ENCODE results near the gene MRPL1.
"Not testable (repeated sequence)": the region's sequence is repeated elsewhere in the genome, so short reads cannot be mapped to it uniquely, and the experiment has no call there.

The MRPL1 gene

DNA sequence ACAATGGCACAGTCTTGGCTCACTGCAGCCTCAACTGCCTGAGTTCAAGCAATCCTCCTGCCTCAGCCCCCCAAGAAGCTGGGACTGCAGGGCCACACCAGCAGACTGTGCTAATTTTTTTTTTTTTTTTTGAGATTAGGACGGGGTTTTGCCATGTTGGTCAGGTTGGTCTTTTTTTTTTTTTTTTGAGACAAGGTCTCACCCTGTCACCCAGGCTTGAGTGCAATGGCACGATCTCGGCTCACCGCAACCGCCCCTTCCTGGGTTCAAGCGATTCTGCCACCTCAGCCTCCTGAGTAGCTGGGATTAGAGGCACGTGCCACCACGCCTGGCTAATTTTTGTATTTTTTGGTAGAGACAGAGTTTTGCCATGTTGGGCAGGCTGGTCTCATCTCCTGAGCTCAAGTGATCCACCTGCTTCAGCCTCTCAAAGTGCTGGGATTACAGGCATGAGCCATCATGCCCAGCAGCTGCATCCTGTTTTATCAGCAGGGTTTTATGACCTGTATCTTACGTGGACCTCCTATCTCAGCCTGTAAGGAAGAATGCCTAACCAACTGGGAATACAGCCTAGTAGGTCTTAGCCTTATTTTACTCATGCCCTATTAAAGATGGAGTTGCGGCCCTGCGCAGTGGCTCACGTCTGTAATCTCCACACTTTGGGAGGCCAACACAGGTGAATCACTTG, 13.2 kb upstream of the MRPL1 start:
- no peak for DNase-seq
- ATAC-seq: no peak

DNA sequence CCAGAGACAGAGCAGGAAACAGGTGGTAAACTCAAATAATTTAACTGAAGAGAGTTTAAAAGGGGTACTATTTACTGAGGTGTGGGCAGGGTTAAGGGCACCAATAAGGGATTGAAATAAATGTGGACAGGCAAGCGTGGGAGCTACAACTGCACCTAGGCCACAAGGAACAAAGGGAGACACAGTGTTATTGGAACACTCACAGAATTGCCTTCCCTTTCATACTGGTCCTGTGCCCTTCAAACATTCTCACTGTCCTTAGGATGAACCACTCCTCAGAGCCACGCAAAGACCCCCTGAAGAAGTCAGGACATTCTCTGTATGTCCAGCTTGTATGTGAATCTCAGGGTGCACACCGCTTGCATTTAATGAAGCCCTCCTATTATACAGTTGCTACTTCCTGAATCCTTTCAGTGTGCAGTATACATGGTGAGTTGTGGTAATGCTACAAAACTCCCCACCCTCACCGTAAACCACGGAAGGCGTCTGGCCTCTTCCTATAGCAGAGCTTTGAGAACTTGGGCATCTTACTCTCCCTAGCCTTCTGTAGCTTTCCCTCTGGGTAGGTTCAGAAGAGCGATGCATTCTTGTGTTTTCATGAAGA, 9.6 kb upstream of the MRPL1 start:
- DNase-seq: peak; percentile 65

DNA sequence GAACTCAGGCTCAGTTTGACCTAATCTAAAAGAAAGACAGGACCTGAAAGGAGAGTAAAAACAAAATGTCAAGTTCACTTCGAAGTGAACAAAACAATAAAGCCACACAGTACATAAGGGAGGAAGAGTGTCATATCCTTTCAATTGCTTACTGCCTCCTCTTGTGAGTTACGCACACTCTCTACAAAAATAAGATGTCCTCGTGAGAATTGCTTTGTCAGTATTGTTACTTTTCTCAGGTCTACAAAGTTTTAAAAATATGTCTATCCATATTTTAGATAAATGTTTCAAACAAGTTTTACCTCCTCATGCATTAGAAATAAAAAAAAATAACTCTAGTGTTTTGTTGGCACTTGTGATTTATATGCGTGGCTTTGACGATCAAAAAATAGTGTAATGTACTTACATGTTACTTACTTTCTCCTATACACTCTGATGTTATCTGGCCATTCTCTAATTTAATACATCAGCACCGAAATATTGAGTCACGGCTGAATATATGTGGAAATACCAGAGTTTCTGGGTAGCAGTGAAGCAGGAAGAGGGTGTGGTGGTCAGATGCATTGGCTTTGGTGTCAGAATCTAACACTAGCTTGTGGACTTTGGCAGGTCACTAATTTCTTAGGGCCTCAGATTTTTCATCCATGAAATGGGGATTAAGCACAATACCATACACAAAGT, 8.1 kb upstream of the MRPL1 start:
- peak; percentile 24 for DNase-seq

More for the DNA sequence above, 9.6 kb upstream of the MRPL1 start:
- ATAC-seq: peak; percentile 94

DNA sequence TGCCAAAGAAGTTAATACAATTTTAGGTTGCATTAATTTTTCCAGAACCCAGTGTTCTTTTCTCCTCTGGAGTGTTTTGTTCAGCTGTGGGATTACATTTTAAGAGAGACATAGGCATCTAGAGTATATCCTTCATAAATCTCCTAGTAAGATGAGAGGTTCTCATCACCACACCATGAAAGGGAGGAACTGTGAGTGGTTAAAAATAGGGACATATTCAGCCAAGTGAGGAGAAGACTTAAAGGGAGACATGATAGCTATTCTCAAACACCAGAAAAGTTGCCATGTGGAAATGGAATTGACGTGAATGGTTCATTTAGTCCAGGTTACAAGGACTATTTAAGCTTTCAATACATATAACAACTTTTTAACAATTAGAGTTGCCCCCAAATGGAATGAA, 6.5 kb upstream of the MRPL1 start:
- ATAC-seq (no peak), DNase-seq (no peak)

More for the DNA sequence above, 8.1 kb upstream of the MRPL1 start:
- ATAC-seq: peak; percentile 62

DNA sequence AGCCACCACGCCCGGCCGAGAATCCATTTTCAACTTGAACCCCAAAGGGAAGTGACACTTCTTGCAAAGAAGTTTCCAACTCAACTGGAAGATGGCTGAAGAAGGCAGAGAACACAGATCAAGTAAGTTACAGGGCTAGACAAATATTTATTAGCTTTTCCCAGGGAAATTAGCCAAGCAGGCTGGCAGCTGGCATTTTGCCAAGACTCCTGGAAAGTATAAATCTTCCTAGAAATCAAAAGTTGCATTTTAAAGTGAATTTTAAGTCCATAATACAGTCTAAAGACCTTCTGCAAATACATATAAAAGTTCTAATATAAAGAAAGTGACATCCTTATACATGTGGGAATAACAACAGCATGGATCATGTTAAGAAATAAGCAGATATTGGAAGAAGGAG, 3.4 kb upstream of the MRPL1 start:
- no peak for ATAC-seq

DNA sequence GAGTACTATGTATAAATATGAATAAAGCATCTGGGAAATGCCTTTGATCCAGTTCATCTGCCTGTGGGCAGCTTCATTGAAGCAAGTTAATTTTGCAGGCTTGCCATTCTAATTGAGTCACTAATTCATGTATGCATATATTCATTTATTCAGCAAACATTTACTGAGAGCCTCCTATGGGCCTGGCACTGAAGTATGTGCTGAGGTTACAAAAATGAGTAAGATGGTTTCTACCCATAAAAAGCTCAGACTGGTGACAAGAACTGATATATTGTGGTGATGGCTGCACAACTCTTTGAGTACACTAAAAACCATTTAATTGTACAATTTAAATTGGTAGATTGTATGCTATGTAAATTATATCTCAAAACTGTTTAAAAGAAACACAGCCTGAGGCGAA, 1.1 kb upstream of the MRPL1 start:
- ATAC-seq: peak; percentile 64
- DNase-seq: peak; percentile 16

More for the DNA sequence above, 3.4 kb upstream of the MRPL1 start:
- DNase-seq: no peak

DNA sequence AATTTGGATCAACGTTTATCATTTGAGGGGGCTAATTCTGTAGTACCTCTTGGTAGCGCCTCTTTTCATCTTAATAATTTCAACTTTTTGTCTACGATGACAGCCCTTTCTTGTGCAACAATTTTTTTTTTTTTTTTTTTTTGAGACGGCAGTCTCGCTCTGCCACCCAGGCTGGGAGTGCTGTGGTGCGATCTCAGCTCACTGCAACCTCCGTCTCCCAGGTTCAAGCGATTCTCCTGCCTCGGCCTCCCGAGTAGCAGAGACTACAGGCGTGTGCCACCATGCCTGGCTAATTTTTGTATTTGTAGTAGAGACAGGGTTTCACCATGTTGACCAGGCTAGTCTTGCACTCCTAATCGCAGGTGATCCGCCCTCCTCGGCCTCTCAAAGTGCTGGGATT, 711 bp downstream of the MRPL1 start:
- not testable (repeated sequence) for ATAC-seq
- DNase-seq: peak; percentile 19

DNA sequence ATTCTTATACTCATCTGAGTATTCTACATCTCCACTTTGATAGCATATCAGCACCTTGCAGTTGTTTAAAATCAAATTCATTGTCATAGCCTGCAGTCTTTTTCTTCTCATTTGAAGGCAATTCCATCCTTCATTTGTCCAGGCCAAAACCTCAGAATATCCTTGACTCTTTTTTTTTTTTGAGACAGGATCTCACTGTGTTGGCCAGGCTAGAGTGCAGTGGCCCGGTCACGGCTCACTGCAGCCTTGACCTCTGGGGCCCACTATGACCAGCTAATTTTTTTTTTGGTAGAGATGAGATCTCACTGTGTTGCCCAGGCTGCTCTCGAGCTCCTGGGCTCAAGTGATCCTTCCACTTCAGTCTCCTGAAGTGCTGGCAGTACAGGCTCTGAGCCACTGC, 2.6 kb downstream of the MRPL1 start:
- DNase-seq (no peak), ATAC-seq (no peak)

DNA sequence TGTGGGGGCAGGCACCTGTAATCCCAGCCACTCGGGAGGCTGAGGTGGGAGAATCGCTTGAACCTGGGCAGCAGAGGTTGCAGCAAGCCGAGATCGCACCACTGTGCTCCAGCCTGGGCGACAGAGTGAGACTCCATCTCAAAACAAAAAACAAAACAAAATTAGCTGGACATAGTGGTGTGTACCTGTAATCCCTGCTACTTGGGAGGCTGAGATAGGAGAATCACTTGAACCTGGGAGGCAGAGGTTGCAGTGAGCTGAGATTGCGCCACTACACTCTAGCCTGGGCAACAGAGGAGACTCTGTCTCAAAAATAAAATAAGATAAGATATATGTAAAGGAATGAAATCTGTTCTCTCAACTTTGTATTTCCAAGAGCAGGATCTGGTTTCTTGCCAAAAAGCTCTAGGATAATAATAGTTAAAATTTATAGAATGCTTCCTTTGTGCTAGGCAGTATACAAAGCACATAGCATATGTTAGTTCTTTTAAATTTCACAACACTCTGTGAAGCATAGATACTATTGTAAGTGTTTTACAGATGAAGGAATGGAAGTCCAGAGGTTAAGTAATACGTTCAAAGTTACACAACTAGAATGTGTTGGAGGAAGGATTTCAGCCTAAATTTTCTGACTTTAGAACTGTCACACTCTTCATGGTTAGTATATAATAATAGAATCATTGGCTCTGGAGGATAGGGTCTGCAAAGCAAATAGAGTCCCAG, 10.3 kb downstream of the MRPL1 start:
- ATAC-seq: no peak

DNA sequence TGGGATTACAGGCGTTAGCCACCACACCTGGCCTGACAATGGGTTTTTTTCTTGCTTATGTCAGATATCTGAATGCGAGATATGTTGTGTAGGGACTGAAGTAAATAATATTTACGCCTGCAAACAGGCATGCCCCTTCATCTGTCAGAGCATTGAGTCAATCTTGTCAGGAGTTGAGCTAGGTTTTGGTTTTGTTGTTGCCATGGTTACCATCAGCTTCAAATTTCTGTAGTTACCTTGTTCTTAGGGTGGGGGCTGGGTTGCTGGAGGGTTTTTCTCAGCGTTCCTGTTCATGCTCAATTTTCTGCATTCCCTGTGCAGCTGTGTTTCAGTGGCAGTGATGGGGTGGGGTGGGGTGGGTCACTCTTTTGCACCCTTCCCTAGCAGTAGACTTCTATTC, 14.5 kb downstream of the MRPL1 start:
- DNase-seq (no peak), ATAC-seq (no peak)

More for the DNA sequence above, 10.3 kb downstream of the MRPL1 start:
- DNase-seq: no peak

DNA sequence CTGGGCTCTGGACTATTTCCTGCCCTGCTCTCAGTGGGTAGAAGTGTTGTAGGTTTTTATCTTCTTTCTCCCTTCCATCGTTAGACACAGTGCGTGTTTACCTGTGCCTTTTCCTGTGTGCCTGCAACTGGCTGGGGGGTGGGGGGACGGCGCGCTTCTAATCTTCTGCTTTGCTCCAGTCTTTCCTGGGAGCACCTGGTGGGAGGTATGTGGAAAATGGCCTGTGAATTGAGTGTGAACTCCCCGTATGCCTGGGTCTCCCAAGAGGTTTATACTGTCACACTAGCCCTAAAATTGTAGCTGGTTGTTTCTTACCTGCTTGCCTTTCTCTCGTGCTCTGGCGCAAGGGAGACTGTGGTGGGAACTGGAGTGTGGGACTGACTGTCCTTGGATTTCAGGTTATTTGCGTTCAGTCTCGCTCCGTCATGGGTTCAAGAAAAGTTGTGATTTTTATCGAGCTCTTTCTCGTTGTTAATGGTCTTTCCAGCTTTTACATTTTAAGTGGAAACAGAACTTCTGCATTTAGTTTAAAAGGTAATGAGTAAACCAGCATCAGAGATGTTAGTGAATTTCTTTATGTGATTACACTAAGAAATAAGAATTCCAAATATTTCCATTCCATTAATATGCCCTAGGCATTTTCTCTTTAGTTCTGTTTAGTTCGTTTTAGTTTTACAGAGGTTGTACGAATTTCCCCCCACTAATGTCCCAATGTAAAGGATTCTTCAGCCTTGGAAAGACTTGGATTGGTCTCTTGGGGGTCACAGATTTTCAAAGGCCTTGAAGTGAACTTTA, 15.3 kb downstream of the MRPL1 start:
- no peak for DNase-seq
- no peak for ATAC-seq

DNA sequence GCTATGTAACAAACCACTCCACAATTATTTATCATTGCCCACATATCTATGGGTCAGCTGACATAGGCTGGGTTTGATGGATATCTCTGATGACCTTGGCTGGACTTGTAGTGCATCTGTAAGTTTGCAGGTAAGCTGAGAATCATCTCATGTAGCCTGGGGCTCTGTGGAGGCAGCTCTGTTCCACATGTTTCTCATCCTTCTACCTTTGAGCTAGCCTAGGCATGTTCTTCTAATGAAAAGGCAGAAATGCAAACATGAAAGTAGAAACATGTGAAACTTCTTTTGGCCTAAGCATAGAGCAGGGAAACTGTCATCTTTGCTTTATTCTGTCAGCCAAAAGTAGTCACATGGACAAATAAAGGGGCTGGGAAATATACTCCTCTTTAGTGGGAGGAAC, 18.2 kb downstream of the MRPL1 start:
- no peak for DNase-seq
- ATAC-seq: no peak

DNA sequence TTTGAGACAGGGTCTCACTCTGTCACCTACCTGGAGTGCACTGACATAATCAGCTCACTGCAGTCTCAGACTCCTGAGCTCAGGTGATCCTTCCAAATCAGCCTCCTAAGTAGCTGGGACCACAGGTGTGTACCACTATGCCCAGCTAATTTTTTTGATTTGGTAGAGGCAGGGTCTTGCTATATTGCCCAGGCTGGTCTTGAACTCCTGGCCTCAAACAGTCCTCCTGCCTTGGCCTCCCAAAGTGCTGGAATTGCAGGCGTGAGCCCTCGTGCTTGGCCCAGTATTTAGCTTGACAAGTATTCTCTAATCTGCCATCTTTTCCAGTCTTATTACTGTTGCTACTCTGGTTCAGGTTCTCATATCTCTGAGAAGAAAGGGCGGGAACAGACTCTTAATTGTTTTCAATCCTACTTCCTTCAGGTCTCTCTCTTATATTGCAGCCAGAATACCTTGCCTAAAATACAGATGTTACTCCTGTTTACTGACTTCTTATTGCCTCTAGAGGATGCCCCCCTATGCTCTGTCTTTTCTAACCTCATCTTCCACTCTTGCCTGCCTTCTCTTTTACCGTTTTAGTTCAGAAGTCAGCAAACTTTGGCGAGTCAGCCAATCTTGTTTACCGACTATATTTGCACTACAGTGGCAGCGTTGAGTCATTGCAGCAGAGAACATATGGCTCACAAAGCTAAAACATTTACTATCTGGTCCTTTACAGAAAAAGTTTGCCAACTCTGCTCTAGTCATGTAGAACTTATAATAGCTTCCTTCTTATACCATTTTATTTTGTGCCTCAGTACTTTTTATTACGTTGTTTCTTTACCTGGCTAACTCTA, 19.0 kb downstream of the MRPL1 start:
- ATAC-seq (no peak), DNase-seq (no peak)

DNA sequence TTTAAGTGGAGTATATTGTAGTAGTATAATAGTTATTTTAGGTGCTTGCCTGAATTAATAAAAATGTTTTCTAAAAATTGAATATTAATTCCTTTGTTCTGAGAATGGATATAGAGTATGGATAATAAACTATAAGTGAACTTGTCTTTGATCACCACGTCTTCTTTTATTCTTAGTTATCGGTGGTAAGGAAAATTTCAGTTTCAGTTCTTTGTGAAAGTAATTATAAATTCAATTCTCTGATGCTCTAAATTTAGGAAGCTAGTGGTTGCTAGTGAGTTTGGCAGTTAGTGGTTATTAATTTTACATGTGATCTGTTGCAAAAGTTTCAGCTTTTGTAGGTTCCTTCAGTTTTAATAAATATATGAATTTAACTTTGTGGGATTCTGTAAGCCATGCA, 30.8 kb downstream of the MRPL1 start:
- no peak for ATAC-seq
- DNase-seq: no peak

DNA sequence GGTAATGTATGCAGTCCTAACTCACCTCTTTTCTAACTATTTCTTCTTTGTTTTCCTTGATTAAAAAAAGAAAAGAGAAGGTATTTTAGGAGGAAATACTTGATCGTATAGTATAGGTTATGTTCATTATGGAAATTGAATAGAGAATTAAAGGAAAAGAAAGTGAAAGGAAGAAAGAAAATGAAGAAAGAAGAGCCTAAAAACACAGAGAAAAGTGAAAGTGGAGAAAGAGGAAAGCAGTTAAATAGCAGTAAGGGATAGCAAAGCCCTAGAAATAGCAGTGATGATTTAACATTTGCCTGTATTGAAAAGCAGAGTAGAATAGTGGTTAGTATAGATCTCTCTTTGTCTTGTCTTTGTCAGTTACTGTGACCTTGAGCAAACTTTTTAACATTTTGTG, 37.0 kb downstream of the MRPL1 start:
- DNase-seq (no peak), ATAC-seq (no peak)

DNA sequence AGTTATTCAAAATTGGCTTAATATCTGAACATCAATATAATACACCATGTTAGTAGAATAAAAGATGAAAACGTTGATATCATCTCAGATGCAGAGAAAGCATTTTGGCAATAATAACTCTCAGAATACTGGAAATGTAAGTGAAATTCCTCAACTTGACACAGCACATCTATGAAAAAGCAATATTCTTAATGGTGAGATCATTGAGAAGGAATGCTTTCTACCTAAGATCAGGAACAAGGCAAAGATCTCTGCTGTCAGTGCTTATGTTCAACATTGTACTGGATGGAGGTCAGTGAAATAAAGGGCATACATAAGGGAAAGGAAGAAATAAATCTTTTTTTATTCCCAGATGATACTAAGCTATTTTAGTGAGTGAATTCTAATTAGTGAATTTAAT, 40.6 kb downstream of the MRPL1 start:
- DNase-seq (no peak), ATAC-seq (no peak)

DNA sequence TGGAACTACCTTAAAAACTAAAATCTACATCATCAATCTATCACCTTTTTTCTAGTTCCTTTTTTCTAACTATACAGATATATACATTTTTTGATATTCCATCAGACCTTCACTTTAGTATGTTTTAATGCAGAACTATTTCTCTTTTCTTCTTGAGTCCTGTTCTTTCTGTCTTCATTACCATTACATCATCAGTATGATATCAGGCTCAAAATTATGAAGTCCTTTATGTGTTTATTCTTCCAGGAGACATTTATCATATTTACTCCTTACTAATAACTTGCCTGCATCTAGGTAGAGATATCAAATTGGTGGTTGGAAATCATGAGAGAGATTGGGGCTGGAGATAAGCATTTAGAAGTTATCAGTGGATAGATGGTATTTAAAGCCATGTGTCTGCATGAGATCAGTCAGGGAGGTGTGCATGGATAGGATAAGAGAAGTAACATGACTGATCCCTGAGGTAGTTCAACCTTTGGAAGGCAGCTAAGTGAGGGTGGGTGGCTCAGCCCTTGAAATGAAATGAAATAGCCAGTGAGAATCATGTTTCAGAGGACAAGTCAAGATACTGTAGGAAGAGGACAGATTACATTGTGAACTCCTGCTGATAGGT, 43.1 kb downstream of the MRPL1 start:
- ATAC-seq (peak; percentile 19), DNase-seq (no peak)

DNA sequence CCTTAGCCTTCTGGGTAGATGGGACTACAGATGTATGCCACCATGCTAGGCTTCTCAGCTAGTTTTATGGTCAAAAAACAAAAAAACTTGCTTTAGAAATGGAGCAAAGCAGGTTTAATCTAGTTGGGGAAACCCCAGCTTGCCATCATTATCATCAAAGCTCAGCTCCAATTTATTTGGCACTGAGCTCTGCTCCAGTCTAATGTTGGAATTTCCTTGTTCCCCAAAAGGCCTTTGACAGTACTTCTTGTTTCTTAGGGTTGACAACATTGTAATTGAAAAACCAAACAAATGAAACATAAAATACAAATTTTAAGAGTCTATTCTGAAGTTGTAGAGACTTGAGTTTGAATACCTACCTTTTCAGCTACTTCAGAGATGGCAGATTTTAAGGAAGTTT, 48.0 kb downstream of the MRPL1 start:
- no peak for ATAC-seq
- no peak for DNase-seq

DNA sequence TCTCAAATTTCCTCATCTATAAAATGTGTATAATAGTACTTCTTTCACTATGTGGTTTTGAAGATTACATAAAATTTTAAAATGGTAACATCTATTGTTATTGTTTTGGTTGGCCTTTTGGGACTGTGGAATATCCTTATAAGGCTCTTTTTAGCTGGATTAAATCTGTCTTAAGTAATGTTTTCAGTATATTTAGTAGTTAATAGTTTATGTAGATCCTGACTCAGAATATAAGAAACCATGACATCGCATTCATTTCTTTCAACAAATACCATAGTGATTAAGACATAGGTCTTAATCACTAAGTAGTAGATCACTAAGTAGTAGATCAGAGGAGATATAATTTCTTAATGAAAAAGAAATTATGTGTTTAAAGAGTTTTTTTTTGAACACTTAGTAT, 48.5 kb downstream of the MRPL1 start:
- DNase-seq: no peak

DNA sequence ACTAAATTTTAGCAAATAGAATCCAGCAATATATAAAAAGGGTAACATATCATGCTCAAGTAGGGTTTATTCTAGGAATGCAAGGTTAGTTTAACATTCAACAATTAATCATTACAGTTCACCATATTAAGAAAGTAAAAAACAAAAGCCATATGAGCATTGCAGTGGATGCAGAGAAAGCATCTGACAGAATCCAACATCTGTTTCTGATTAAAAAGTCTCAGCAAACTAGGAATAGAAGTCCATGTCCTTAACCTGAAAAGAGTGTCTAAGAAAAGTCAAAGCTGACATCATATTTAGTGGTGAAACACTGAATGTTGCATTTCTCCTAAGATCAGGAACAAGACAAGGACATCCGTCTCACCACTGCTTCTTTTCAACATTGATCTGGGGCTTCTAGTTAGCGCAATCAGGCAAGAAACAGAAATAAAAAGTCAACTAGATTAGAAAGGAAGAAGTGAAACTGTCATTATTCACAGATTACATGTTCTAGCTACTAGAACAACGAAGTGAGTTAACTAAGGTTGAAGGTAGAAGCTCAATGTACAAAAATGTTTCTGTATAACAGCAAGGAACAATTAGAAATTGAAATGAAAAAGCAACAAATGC, 49.3 kb downstream of the MRPL1 start:
- DNase-seq: no peak
- ATAC-seq: no peak

More for the DNA sequence above, 48.5 kb downstream of the MRPL1 start:
- ATAC-seq: no peak
